Kasumi-1 (cell line): ENCODE data around the gene C19orf12.
A peak's percentile ranks its signal among the peaks of the same experiment; 100 is the strongest.

Source experiments
- DNase-seq, 2 experiments: peaks; one replicate each; lab custom pipeline; 2025; lab: John Stamatoyannopoulos, UW

C19orf12 gene

DNA sequence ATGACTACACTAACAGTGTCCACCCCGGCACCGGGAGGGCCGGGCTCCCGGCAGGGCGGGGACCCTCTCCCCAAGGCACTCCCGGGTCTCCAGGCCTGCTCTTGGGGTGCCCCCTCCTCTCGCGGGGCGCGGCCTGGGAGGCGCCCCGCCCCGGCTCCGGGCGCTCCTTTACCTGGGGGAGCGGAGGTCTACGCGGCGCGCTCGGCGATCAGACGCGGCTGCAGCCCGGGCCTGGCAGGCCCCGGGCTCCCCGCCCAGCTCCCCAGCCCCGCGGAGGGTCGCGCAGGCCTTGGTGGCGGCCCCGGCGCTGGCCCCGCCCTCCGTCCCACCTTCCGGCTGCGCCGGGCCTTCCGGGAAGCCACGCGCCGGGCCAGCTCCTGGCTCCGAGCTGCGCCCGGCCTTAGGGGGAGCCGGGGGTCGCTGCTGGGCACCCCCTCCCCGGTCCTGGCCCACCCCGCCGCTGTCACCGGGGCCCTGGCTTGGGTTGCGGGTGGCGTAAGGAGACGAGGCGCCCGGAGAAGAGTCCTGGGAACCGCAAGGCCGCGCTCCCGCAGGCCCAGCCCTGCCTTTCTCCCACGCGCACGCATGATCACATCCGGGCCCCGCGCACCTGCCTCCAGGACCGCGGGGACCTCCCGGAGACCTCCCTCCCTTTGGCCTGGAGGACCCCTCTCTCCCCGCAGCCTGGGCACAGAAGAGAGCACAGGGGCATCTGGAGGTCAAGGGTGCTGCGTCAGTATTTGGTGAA is at the start of gene C19orf12:
C19orf12 (minus strand) TSS at position 309 of the 748 bp plus-strand sequence. CDS start 6,848 bp downstream, outside the sequence.
- peak; percentile 15 to 29 for DNase-seq

GRCh38 chr19:29764361-29764760 is 49.3 kb upstream of the C19orf12 start:
- no peak for DNase-seq

GRCh38 chr19:29763196-29763595 is 48.1 kb upstream of the C19orf12 start:
- DNase-seq, result no peak

DNA sequence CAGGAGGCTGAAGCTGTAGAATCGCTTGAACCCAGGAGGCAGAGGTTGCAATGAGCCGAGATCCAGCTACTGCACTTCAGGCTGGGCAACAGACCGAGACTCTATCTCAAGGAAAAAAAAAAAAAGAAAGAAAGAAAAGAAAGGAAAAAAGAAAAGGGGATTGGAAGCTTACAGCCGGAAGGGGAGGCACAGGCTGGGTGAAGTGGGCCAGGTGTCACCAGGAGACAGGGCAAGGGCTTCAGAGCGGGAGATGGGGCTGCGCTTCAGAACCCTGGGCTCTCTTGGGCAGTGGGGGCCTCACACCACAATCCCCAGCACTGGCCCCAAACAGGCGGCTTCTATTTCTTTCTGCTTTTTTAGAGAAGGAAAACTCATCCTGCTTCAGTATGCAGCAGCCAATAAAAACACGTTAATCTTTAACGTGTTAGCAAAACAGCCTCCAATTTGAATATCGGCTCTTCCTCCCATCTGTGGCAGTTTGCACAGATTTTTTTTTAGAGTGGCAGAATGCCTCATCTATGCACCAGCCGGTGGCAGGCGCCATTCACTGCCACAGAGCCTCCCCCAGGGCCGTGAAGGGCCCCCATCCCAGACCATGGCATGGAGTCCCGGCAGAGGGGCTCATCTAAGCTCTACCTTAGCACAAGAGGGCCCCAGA is 46.6 kb upstream of the C19orf12 start:
- DNase-seq, result no peak

DNA sequence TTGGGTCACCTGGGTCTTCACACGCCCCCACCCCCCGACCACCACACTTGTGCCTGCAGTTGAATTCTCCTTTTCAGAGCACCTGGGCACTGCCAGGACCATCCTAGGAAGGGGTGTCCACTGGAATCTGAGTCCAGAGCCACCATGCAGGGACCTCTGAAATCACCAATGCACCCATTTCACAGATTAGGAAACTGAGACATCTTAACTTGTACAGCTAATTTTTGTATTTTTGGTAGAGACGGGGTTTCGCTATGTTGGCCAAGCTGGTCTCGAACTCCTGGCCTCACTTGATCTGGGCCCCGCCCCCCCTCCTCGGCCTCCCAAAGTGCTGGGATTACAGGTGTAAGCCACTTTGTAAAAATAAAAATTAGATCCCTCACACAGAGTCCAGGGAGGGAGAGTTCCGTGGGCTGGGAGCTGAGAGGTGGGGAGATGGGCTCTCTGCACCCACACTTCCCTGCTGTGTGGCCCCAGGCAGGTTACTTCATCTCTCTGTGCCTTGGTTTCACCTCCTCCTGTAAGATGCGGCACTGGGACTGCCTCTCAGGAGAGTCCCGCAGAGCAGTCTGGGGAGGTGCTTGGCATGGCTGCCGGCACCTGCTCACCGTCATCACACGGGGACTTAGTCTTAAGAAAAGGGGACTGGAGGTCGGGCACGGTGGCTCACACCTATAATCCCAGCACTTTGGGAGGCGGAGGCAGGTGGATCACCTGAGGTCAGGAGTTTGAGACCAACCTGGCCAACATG is 45.9 kb upstream of the C19orf12 start:
- DNase-seq, result no peak

DNA sequence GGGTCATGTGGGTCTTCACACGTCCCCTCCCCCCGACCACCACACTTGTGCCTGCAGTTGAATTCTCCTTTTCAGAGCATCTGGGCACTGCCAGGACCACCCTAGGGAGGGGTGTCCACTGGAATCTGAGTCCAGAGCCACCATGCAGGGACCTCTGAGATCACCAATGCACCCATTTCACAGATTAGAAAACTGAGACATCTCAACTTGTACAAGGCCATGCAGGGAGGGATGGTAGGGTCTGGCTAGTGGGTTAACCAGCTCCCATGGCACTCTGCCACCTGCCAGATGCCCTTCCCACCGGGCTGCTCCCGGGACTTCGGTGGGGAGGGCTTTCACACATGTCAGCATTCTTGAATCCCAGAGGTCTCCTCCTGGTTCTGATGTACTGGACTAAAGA is 44.3 kb upstream of the C19orf12 start:
- no peak for DNase-seq

- no peak for DNase-seq
Measured at GRCh38 chr19:29758863-29759262, 43.8 kb upstream of the C19orf12 start.

GRCh38 chr19:29757551-29757950 is 42.5 kb upstream of the C19orf12 start:
- no peak for DNase-seq

DNA sequence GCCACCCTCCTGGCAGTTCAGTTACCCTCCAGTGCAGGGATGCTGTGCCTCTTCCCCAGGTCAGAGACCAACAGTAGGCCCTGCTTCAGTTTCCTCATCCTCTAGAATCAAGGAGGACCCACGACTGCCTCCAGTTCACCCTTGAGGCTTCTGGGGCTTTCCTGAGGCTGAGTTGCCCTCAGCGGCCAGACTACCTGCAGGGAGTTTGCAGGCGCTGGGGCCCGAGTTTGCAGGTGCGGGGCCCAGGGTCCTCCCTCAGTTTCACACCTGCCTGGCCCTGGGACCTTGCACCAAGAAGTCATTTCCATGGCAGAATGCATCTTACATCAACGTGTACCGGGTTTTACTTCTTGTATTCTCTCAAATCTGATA is 38.9 kb upstream of the C19orf12 start:
- no peak for DNase-seq

DNA sequence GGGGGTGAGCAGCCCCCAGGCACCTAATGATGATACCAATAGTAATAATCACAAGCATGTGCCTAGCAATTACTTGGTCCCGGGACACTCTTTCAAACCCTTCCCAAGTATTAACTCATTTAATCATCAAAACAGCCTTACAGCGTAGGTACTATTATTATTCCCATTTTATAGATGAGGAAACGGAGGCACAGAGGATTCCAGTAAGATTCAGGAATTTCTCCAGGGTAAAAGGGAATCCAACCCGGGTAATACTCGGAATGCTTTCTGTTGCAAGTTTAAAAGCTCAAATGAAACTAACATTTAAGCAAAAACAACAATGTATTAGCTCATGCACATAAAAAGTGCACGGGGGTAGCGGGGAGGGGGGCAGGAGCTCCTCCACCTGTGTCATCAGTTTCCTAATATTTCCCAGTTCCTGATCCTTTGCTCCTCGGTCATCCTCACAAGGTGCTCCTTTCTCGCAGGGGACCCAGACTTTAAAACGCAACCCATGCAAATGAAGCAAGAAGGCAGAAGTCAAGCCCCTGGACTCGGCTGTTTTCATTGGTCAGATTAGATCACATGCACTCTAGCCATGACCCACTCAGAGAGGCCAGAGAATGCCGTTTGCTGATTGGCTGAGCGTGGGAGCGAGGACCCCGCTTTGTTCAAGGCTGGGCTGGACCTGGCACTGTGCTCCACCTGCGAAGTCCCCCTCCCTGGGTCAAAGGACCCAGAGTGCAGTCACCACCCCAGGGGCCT is 38.3 kb upstream of the C19orf12 start:
- no peak for DNase-seq

DNA sequence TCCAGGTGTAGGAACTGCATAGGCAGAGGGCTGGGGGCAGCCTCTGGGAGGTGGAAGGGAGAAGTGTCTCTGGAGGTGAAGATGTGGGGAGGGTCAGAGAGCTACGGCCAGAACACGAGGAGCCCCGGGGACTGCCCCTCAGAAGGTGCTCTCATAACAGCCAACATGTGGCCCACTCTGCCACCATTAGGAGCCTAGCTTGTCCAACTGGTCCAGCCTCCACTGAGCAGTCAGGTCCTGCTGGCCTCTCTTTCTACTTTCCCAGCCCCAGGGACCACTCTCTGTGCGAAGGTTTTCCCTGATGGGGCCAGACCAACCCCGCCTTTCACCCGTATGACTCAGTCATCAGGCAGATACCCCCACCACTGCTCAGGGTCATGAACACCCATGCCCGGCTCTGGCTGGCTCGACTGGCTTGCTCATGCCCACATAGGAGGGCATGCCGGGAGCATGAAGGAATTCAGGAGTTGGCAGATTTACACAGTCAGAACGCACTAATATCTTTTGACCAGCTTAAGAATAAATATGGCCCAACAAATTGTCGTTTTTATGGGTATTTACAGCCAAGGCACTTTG is 37.5 kb upstream of the C19orf12 start:
- no peak for DNase-seq

GRCh38 chr19:29751932-29752331 is 36.9 kb upstream of the C19orf12 start:
- DNase-seq, result no peak

- DNase-seq, result no peak
Measured at GRCh38 chr19:29750001-29750400, 34.9 kb upstream of the C19orf12 start.

DNA sequence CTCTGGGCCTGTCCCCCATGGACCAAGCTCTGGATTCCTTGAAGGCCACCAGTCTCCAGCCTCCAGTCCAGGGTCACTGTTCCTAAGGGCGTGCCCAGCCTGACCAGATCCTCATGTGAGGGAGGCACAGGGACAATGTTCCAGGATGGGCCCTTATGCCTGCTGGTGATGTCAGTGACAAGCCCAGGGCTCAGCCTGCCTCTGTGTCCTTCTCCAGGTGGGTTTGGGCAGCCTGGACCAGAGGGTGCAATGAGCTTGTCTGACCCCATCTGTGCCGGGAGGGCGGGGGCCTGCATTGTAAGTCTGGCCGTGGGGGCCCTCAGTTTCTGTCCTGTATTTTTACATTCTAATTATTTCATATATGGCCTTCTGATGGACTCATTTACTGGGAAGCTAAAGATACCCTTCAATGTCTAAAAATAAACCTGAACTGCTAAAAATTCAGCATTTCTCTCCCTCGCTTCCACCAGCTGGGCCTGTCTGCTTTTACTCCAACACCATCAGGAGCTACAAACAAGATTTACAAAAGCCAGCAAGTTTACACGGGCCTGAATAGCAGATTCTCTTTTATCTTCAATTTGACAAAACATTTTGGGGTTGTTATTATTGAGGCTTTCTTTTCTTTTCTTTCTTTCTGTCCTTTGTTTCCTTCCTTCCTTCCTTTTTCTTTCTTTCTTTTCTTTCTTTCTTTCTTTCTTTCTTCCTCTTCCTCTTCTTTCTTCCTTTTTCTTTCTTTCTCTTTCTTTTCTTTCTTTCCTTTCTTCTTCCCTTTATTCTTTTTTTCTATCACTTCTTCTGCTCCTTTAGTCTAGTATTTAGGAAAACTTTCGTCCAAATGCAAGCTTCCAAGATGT is 34.2 kb upstream of the C19orf12 start:
- no peak for DNase-seq

DNA sequence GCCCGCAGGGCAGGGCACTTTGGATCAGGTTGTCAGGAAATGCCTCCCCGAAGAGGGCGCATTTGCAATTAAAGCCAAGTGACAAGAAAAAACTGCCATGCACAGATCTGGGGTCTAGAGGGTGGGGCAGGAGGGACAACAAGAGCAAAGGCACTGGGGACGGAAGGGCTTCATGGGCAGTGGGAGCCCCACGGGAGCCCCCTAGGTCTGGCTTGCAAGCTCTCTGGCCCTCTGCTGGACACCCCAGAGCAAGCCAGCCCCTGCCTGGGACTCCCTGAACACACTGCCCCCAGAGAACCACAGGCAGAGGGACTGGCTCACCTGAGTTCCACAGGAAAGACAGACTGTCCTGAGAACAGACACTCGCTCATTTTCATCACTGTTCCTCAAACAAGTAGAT is 30.2 kb upstream of the C19orf12 start:
- DNase-seq, result no peak

DNA sequence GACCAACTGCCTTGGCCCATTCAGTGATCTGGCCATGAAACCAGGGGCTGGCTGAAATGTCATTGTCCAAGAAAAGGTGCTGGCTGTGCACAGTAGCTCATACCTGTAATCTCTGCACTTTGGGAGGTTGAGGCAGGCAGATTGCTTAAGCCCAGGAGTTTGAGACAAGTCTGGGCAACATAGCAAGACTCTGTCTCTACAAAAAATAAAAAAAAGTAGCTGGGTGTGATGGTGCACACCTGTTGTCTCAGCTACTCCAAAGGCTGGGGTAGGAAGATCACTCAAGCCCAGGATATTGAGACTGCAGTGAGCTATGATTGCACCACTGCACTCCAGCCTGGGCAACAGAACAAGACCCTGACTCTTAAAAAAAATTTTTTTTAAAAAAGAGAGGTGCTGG is 28.6 kb upstream of the C19orf12 start:
- DNase-seq, result no peak

GRCh38 chr19:29741776-29742175 is 26.7 kb upstream of the C19orf12 start:
- no peak for DNase-seq

DNA sequence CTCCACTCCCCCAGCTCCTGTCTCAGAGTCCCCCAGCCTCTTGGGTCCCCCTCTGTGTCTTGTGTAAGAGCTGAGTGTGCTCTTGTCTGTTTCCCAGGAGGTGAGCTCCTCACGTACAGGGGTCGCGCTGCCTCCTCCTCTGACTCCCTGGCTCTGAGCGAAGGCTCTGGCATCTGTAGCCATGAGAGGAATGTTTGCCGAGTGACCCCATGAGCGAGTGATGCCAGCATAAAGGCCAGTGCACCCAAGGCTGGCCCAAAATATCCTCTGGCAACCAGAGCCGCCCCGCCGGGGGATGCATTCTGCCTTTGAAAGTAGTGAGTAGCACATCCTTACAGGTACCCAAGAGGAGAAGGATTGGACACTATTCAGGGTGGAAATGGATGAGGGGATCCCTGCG is 26.2 kb upstream of the C19orf12 start:
- no peak for DNase-seq

DNA sequence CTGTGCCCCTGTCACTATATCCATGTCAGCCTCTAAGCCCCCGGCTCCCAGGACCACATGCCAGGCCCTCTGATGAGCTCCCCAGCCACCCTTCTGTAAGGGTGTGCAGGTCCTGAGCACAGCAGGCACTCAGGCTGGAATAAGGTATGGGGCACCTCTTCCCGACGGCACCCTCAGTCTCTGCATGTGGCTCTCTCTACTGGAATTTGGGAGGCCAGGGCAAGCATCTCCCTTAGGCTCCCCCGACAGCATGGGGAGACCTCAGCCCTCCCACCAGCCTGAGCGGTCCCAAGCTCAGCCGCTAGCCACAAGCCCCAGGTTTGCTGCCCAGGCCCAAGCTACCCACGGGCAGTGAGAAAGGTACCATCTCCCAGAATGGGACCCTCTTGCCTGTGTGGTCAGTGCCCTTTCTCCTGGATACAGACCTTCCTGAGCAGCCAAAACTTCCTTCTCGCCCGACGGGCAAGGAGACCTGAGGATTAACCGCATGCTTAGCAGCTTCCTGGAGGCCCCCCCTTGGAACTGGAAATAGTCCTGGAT is 22.5 kb upstream of the C19orf12 start:
- DNase-seq, result no peak

DNA sequence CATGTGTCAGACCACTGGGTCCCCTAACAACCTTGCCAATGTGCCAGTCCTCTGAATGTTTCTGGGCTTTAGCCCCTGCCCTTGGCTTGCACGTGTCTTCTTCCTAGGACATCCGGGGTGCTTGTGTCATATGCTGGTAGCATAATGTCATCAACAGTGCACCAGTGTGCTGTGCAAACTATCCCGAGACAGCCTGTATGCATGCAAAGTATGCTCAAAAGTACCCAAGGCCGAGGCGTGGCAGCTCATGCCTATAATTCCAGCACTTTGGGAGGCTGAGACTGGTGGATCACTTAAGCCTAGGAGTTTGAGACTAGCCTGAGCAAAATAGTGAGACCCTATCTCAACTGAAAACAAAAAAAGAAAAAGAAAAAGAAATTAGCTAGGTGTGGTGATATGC is 20.8 kb upstream of the C19orf12 start:
- DNase-seq, result no peak
